HG02642 (cell line): Measurements from ENCODE around the gene C3.

Source experiments
- ATAC-seq: cut with Tn5 transposase; IDR thresholded peaks from one replicate; pipeline ENCODE4 v1.9.1; 2021; ENCODE audit warnings: mild to moderate bottlenecking; ENCODE audit not compliant: unreplicated experiment, poor library complexity

The C3 gene

GRCh38 chr19:6732803-6733337 lies 12.4 kb upstream of the C3 start:
- ATAC-seq, result no peak

GRCh38 chr19:6731822-6732221 lies 11.4 kb upstream of the C3 start:
- no peak for ATAC-seq

GRCh38 chr19:6730941-6731670 lies 10.7 kb upstream of the C3 start:
- ATAC-seq, result no peak

DNA sequence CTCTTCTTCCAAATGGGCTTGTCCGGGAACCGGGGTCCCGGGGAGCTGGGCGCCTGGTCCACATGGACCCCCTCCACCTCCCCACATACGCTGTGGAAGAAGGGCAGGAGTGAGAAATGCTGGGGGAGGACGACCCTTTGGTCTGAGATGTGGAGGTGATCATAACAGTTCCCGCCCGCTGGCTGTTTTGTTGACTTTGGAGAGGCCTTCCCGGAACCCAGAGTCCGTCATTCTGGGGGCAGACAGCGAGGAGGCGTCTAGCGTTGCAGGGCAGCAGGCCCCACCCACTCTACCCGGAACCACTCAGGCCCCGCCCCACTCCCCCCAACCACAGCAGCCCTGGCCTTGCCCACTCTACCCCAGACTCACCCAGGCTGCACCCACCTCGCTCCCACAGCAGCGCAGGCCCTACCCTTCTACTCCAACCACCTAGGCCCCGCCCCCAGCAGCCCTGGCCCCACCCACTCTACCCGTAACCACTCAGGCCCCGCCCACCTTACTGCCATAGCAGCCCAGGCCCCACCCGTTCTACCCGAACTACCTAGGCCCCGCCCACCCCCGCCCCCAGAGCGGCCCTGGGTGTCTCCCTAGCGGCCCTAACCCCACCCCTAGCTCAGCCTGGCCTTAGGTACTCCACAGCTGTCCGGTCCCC lies 9.8 kb upstream of the C3 start:
- no peak for ATAC-seq

DNA sequence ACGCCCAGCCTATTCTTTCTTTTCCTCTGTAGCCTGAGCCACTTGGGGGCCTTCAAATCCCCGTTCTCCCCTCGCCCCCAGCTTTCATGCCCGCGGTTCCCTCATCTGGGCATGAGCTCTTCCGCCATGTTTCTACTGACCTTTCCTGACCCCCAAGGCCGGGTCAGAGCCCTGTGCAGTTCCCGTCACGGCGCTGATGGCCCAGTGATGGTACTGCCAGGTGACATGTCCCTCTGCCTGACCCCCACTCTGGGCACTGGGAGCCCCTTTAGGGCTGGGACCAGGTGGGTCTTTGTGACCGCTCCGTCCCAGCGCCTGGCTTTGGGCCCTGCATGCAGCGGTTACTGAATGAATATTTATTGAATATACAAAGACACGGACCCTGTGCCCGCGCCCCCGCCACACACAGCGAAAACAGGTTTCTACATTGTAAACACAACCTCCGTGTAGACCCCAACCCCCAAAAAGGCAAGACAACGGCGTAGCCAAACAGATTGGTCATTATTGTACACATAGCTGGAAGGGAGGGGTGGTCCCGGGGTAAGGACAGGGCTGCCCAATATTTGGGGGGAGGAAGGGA lies 9.2 kb upstream of the C3 start:
- ATAC-seq, result no peak

DNA sequence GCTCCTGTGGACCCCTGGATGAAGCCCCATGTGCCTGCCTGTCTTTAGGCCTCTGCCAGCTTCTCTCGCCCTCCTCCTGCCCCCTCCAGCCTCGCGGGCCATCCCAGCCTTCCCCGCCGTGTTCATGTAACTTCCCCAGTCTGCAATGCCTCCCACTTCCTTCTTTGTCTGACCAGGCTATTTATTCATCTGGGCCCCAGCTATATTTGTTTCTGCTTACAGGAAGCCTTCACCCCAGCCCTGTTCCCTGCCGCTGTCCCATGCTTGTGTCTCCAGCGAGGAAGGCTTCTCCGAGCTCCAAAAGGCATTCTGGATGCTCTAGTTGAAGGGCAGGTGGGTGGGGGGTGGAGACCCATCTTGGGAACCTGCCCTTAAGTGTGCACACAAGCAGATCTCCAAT lies 7.9 kb upstream of the C3 start:
- no peak for ATAC-seq

DNA sequence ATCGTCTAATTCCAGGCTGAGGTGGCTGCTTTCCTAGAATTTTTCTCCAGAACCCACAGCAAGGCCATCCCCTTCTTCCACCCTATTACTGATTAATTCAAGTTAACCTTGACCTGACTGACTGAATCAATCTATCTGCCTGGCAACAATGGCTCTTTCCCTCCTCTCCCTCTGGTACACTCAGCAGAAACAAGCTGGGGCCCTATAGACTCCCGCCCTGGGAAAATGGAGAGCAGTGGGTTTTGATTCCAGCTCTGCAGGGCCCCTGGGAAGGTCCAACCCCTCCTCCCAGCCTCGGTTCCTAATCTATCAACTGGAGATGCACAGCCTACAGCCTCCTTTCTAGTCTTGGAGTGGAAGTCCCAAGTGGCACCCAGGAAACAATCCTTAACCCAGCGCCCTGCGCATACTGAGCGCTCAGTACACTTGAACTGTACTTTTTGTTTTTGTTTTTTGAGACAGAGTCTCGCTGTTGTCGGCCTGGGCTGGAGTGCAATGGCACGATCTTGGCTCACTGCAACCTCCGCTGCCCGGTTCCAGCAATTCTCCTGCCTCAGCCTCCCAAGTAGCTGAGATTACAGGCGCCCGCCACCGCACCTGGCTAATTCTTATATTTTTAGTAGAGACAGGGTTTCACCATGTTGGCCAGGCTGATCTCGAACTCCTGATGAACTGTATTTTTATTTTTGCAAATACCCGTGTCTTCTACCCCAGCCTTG lies 5.2 kb upstream of the C3 start:
- no peak for ATAC-seq

DNA sequence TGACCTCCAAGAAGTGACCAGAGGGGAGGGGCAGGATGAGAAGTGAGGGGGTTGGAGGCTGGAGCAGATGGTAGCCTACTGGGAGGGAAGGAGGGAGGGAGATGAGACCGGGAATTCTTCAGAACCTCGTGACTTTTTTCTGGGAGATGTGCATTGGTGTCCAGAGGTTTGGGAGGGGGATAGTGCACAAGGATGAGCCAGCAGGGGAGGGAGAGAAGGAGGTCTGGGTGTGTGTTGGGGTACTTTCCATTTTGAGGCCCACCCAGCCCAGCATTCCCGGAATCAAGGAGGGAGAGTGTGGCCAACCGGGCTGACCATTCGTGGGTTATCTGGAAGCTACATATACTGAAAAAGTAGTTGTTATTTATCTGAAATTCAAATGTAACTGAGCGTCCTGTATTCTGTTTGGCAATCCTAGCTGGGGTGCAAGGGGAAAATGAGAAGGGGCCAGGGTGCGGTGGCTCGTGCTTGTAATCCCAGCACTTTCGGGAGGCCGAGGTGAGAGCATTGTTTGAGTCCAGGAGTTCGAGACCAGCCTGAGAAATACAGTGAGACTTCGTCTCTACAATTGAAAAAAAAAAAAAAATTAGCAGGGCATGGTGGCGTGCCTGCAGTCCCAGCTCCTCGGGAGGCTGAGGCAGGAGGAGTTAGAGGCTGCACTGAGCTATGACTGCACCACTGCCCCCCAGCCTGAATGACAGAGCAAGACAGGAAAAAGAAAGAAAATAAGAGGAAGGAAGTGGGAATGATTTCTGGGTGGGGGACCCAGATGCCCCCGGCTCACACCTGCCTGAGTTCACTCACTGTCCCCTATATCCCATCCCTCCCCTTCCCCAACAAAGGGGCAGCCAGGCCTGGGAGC lies 4.4 kb upstream of the C3 start:
- ATAC-seq, result no peak

- no peak for ATAC-seq
Observed at GRCh38 chr19:6723738-6724137, 3.3 kb upstream of the C3 start.

- ATAC-seq, result no peak
Observed at GRCh38 chr19:6723108-6723618, 2.7 kb upstream of the C3 start.

GRCh38 chr19:6721773-6722172 lies 1.3 kb upstream of the C3 start:
- no peak for ATAC-seq

- no peak for ATAC-seq
Observed at GRCh38 chr19:6721138-6721474, 656 bp upstream of the C3 start.

- no peak for ATAC-seq
Observed at GRCh38 chr19:6719992-6720368, 470 bp downstream of the C3 start.

DNA sequence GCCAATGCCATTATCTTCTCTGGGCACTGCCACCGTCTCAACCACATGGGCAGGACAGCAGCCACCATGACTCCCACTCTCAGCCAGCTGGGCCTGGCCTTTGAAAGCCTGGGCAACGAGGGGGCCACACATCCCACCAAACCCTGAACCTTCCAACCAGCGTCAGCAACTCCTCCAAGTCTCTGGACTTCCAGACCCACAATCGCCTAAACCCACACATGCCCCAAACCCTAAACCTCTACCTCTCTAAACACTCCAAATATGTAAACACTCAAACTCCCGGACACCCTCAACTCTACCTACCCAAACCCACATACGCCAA lies 949 bp downstream of the C3 start:
- no peak for ATAC-seq

DNA sequence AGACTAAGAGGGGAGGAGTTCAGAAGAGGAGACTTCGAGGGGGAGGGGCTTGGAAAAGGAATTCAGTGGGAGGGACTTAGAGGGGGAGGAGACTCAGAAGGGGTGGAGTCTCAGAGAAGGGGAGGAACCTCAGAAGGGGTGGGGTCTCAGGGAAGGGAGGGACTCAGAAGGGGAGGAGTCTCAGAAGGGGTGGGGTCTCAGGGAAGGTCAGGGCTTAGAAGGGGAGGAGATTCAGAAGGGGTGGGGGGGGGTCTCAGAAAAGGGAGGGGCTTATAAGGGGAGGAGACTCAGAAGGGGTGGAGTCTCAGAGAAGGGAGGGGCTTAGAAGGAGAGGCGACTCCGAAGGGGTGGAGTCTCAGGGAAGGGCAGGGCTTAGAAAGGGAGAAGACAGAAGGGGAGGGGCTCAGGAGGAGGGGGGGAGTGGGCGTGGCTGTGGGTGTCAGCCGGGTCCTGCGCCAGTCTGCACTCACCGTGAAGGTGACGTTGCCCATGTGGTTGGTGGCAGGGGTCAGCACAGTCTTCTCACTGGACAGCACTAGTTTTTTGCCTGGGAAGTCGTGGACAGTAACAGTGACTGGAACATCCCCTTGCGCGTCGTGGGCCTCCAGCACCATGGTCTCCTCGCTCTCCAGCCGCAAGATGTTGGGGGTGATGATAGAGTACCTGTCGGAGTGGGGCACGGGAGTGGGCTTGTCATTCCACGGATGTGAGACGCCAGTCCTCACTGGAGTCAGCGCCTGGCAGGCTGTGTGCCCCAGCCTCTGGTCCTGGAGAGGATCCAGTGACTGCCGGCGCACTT lies 1.5 kb downstream of the C3 start:
- ATAC-seq, result no peak

DNA sequence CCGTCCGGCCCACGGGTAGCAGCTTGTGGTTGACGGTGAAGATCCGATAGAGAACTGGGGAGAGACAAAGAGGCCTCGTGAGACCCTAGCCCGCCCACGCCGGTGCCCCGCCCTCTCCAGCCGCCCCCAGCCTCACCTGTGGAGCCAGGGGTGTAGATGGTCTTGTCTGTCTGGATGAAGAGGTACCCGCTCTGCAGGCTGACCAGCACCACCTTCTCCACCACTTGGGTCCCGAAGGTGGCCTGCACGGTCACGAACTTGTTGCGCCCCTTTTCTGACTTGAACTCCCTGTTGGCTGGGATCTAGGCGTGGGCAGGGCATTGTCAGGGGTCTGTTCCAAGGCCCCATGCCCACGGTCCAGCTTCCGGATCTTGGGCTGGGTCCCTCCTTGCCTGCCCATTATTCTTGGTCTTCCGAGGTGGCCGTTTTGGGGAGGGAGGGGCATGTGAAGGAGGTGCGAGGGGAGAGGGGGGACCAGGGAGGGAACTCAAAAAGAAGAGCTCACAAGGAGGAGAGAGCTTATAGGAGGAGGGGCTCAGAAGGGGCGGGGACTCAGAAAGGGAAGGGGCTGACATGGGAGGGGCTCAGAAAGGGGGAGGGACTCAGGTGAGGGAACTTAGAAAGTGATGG lies 2.2 kb downstream of the C3 start:
- no peak for ATAC-seq

DNA sequence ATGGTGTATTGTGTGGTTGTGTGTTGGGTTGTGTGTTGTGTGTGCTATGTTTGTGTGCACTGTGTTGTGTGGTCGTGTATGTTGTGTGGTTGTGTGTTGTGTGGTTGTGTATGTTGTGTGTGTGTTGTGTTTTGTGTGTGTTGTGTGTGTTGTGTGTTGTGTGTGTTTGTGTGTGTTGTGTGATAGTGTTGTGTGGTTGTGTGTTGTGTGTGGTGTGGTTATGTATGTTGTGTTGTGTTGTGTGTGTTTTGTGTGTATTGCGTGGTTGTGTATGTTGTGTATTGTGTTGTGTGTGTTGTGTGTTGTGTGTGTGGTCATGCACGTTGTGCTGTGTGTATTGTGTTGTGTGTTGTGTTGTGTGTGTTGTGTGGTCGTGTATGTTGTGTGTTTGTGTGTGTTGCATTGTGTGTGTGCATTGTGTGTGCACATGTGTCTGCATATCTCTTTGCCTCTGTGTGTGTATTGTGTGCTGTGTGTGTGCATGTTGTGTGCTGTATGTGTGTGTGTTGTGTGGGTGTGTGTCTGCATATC lies 2.9 kb downstream of the C3 start:
- ATAC-seq, result no peak

DNA sequence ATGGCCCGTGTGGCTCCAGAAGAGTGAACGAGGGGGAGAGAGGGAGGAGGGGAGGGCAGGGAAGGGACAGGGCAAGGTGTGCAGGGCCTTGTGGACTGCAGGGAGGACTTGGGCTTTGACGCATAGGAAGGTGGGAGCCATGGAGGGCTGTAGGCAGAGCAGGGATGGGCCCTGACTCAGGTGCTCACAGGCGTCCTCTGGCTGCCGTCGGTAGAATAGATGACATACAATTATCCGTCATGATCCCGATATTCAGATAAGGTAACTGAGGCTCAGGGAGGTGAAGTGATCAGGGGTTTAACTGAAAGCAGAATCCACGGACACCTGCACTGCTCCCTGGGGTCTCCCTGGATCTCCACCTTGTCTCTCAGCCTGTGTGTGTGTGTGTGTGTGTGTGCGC lies 3.4 kb downstream of the C3 start:
- ATAC-seq, result no peak

GRCh38 chr19:6716610-6716970 lies 3.9 kb downstream of the C3 start:
- ATAC-seq, result no peak
